Fibroblast of skin of right quadriceps (primary cell): ENCODE data around the gene NRF1.
"Not testable (repeated sequence)": the region's sequence is repeated elsewhere in the genome, so short reads cannot be mapped to it uniquely, and the experiment has no call there.

Experiments
- DNase-seq: peaks from one replicate; pipeline ENCODE4 v3.0.0-alpha.2; 2013

NRF1 gene

GRCh38 chr7:129650056-129650758 lies 38.7 kb downstream of the NRF1 start:
- DNase-seq: no peak

GRCh38 chr7:129652914-129653313 lies 41.4 kb downstream of the NRF1 start:
- DNase-seq: no peak

DNA sequence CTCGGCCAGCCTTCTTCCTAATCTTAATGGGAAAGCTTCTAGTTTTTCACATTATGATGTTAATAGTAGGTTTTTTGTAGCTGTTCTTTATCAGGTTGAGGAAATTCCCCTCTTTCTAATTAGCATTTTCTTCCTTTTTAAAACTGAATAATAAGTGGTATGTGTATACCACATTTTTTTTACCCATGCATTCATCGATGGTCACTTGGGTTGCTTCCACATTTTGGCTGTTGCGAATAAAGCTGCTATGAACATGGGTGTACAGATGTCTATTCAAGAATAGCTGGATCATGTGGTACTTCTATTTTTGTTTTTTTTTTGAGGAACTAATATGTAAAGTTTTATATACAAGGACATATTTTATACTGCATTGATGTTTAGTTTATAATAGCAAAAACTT lies 44.3 kb downstream of the NRF1 start:
- DNase-seq: no peak

DNA sequence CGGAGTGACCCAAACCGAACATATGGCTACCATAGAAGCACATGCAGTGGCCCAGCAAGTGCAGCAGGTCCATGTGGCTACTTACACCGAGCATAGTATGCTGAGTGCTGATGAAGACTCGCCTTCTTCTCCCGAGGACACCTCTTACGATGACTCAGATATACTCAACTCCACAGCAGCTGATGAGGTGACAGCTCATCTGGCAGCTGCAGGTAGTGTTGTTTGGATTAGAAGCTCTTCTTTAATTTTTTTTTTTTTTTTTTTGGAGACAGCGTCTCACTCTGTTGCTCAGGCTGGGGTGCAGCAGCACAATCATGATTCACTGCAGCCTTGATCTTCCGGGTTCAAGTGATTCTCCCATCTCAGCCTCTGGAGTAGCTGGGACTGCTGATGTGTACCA lies 45.8 kb downstream of the NRF1 start:
- no peak for DNase-seq

DNA sequence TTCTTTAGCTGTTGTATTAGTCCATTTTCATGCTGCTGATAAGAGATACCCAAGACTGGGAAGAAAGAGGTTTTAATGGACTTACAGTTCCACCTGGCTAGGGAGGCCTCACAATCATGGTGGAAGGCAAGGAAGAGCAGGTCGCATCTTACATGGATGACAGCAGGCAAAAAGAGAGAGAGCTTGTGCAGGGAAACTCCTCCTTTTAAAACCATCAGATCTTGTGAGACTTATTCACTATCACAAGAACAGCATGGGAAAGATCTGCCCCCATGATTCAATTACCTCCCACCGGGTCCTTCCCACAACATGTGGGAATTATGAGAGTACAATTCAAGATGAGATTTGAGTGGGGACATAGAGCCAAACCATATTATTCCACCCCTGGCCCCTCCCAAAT lies 48.4 kb downstream of the NRF1 start:
- not testable (repeated sequence) for DNase-seq

DNA sequence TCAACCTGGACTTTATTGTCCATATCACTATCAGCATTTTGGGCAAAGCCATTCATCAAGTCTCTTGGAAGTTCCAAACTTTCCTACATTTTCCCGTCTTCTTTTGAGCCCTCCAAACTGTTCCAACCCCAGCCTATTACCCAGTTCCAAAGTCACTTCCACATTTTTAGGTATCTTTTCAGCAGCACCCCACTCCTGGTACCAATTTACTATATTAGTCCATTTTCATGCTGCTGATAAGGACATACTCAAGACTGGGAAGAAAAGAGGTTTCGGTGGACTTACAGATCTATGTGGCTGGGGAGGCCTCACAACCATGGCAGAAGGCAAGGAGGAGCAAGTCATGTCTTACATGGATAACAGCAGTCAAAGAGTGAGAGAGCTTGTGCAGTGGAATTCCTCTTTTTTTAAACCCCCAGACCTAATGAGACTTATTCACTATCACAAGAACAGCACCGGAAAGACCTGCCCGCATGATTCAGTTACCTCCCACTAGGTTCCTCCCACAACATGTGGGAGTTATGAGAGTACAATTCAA lies 50.2 kb downstream of the NRF1 start:
- DNase-seq: no peak

DNA sequence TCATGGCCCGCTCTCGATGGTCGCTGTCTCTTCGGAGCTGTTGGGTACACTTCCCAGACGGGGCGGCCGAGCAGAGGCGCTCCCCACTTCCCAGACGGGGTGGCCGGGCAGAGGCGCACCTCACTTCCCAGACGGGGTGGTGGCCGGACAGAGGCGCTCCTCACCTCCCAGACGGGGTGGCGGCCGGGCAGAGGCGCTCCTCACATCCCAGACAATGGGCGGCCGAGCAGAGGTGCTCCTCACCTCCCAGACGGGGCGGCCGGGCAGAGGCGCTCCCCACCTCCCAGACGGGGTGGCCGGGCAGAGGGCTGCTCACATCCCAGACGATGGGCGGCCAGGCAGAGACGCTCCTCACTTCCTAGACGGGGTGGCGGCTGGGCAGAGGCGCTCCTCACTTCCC lies 51.7 kb downstream of the NRF1 start:
- not testable (repeated sequence) for DNase-seq

- peak; percentile 70 for DNase-seq
Observed at GRCh38 chr7:129664029-129665012, 52.8 kb downstream of the NRF1 start.

GRCh38 chr7:129665013-129665401 lies 53.5 kb downstream of the NRF1 start:
- peak; percentile 95 for DNase-seq

DNA sequence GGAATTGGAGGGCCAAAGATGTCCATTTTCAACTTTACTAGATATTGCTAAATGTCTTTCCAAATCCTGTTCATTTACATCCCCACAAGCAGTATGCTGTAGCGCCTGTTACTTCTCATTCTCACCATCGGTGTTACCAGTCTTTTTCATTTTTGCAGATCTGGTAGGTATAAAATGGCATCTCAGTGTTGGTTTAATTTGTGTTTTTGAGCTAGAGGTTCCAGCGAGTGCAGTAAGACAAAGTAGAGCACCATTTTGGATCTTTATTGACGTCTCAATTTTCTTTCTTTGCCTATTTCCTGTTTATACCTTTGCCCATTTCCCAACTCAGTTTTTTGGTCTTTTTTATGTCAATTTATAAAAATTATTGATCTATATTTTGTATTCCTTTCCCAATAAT lies 55.6 kb downstream of the NRF1 start:
- DNase-seq: no peak

DNA sequence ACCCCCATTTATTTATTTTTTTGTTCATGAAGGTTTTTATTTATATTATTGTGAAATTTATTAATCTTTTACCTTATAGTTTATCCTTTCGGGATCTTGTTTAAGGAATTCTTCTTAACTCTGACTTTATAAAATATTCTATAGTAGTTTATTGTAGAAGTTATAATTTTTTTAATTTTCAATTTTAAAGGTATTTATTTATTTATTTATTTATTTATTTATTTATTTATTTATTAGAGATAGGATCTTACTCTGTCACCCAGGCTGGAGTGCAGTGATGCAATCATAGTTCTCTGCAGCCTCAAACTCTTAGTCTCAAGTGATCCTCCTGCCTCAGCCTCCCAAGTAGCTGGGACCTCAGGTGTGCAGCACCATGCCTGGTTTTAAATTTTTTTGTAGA lies 56.0 kb downstream of the NRF1 start:
- no peak for DNase-seq

- DNase-seq: no peak
Observed at GRCh38 chr7:129669901-129670300, 58.4 kb downstream of the NRF1 start.

DNA sequence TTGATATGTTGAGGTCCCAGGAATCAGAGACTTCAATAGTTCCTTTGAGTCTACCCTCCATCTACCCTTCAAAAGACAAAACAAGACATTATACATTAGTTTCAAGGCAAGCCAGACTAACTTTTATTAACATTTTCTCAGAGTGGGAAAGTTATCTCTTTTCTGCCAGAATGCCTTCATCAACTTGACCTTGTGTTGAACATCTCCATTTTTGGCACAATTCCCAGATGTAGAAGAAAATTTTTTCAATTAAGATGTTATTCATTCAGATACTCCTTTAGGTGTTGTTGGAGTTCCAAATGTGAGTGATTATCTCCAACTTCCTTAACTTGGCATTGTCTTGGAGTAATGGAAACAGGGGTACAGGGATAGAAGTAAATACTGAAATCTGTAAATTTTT lies 59.1 kb downstream of the NRF1 start:
- DNase-seq: peak; percentile 48

DNA sequence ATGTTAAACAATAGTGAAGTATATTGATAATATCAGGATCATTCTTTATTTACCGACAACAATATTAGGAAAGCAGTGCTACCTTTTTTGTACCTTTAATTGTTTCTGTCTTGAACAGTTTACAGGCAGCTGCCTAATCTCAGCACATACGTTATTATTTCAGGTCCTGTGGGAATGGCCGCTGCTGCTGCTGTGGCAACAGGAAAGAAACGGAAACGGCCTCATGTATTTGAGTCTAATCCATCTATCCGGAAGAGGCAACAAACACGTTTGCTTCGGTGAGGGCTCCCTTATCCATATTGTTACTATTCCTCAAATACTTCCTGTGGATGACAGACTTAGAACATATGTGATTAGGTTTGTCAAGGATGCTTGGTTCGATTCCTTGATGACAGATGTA lies 59.7 kb downstream of the NRF1 start:
- no peak for DNase-seq

- DNase-seq: not testable (repeated sequence)
Observed at GRCh38 chr7:129674475-129674874, 63.0 kb downstream of the NRF1 start.

GRCh38 chr7:129675521-129675920 lies 64.0 kb downstream of the NRF1 start:
- DNase-seq: no peak

GRCh38 chr7:129676017-129676897 lies 64.7 kb downstream of the NRF1 start:
- DNase-seq: no peak

GRCh38 chr7:129677796-129678195 lies 66.3 kb downstream of the NRF1 start:
- no peak for DNase-seq

DNA sequence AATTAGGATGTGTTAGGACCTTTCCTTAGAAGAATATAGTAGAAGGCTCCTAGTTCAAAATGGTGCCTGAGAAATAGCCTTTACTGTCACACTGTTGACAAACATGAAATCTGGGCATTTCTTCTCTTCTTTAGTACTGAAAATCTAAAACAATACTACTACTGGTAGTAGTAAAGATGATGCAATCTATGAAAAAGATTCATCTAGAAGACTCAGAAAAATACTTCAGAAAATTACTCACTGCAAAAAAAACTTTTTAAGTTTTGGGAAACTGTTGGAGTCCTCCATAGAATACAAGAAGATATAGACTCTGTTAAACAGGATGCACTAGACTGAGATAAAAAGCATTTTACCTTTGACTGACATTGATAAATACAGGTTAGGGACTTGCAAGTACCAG lies 67.1 kb downstream of the NRF1 start:
- DNase-seq: no peak

GRCh38 chr7:129680400-129680799 lies 68.9 kb downstream of the NRF1 start:
- no peak for DNase-seq

DNA sequence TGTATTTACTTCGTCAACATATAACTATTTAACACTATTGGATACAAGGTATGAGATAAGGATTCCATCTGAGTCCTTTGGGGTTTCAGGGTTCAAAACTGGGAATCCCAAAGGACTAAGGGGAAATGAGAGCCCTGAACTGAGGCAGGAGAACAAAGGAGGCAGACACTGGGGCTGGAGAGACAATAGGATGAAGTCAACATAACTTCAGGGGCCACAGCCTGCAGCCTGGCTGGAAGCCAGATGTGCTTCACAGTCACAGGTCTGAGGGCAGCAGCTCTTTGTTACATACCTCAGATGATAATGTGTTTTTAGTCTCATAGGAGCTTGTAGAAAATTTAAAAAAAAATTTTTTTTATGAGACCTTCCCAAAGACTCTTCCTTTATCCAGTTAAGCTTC lies 73.3 kb downstream of the NRF1 start:
- no peak for DNase-seq

DNA sequence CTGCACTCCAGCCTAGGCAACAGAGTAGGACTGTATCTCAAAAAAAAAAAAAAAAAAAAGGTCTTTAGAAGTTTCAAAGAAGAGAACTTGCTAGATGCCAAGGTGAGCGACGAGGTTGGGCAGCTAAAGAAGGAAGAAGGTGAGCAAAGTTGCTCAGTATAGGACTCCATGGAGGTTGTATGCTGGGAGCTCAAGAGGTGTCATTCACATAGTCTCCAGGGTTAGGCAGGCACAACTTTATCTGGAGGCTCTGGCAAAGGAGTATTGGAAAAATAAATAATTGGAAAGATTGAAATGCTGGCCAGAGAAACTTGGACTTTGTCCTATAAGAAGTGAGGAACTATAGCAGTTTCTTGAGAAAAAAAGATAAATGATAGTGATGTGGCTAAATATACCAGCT lies 74.5 kb downstream of the NRF1 start:
- no peak for DNase-seq
